ENCODE results near the gene RPL13.
"Not testable (repeated sequence)": the region's sequence is repeated elsewhere in the genome, so short reads cannot be mapped to it uniquely, and the experiment has no call there.

RPL13 gene

GRCh38 chr16:89586853-89587252 lies 26.4 kb downstream of the RPL13 start:
- Histone ChIP-seq H3K27me3 (no peaks in the 10 kb centered on the region), H3K27ac (no peak overlapping the region), H3K4me1 (ENCODE audit: control insufficient read depth in 1 of 2, insufficient read depth in 1 of 2, low read depth in 1 of 2, low read length in 1 of 2) (no peaks in the 10 kb centered on the region), H3K9me3 (no peaks in the 10 kb centered on the region), H3K4me3 (ENCODE audit: low read depth in 1 of 2, low read length in 1 of 2) (no peak overlapping the region), H3K36me3 (no peaks in the 10 kb centered on the region)
- TF ChIP-seq CTCF (IDR thresholded peaks at IDR 0.05) = no peak

- not testable (repeated sequence) for H3K9me3 ChIP-seq; H3K27ac ChIP-seq; H3K4me1 ChIP-seq (ENCODE audit: control insufficient read depth in 1 of 2, insufficient read depth in 1 of 2, low read depth in 1 of 2, low read length in 1 of 2); H3K4me3 ChIP-seq (ENCODE audit: low read depth in 1 of 2, low read length in 1 of 2); H3K27me3 ChIP-seq; H3K36me3 ChIP-seq
These were observed 27.2 kb downstream of the RPL13 start for GRCh38 chr16:89587676-89588075.

- Histone ChIP-seq H3K9me3 (no peaks in the 10 kb centered on the region), H3K27me3 (no peaks in the 10 kb centered on the region), H3K36me3 (no peaks in the 10 kb centered on the region), H3K4me3 (ENCODE audit: low read depth in 1 of 2, low read length in 1 of 2) (no peak overlapping the region), H3K4me1 (ENCODE audit: control insufficient read depth in 1 of 2, insufficient read depth in 1 of 2, low read depth in 1 of 2, low read length in 1 of 2) (no peaks in the 10 kb centered on the region), H3K27ac (no peak overlapping the region)
- no peak for TF ChIP-seq CTCF (IDR thresholded peaks at IDR 0.05)
These were observed 28.1 kb downstream of the RPL13 start for GRCh38 chr16:89588413-89589109.

GRCh38 chr16:89589241-89589926 lies 28.9 kb downstream of the RPL13 start:
- Histone ChIP-seq H3K27me3 (no peaks in the 10 kb centered on the region), H3K4me1 (ENCODE audit: control insufficient read depth in 1 of 2, insufficient read depth in 1 of 2, low read depth in 1 of 2, low read length in 1 of 2) (no peaks in the 10 kb centered on the region), H3K36me3 (no peaks in the 10 kb centered on the region), H3K4me3 (ENCODE audit: low read depth in 1 of 2, low read length in 1 of 2) (no peak overlapping the region), H3K9me3 (no peaks in the 10 kb centered on the region), H3K27ac (no peak overlapping the region)
- no peak for TF ChIP-seq CTCF (IDR thresholded peaks at IDR 0.05)

- Histone ChIP-seq H3K27ac (no peak overlapping the region), H3K27me3 (no peaks in the 10 kb centered on the region), H3K36me3 (no peaks in the 10 kb centered on the region), H3K9me3 (no peaks in the 10 kb centered on the region), H3K4me1 (ENCODE audit: control insufficient read depth in 1 of 2, insufficient read depth in 1 of 2, low read depth in 1 of 2, low read length in 1 of 2) (no peaks in the 10 kb centered on the region), H3K4me3 (ENCODE audit: low read depth in 1 of 2, low read length in 1 of 2) (no peak overlapping the region)
- no peak for TF ChIP-seq CTCF (IDR thresholded peaks at IDR 0.05)
These were observed 33.4 kb downstream of the RPL13 start for GRCh38 chr16:89593841-89594240.

- Histone ChIP-seq H3K4me3 (ENCODE audit: low read depth in 1 of 2, low read length in 1 of 2) (no peak overlapping the region), H3K4me1 (ENCODE audit: control insufficient read depth in 1 of 2, insufficient read depth in 1 of 2, low read depth in 1 of 2, low read length in 1 of 2) (no peaks in the 10 kb centered on the region), H3K36me3 (no peaks in the 10 kb centered on the region), H3K9me3 (no peaks in the 10 kb centered on the region), H3K27ac (no peak overlapping the region), H3K27me3 (no peaks in the 10 kb centered on the region)
- TF ChIP-seq CTCF (IDR thresholded peaks at IDR 0.05) = no peak
These were observed 35.0 kb downstream of the RPL13 start for GRCh38 chr16:89595330-89596060.
